Chondrocyte (in vitro differentiated cells): ENCODE measurements around the gene DNAJB2. TPM values are rescaled to one million over a fixed set of nuclear protein-coding genes. Genes with fewer than 3 reads are reported as not detected.

Experiments used
- DNase-seq: peaks from one replicate; pipeline ENCODE4 v3.0.0; 2021; ENCODE audit warnings: mixed read lengths, low spot score
- H3K27ac Mint-ChIP-seq: one replicate; pipeline ENCODE4 v1.8.0; 2021; ENCODE audit warnings: mild to moderate bottlenecking, moderate library complexity, mixed read lengths; ENCODE audit not compliant: unreplicated experiment
- H3K27me3 Mint-ChIP-seq: 2 replicates; pipeline ENCODE4 v1.8.0; 2021; ENCODE audit warnings: low read depth, mixed read lengths
- H3K36me3 Mint-ChIP-seq: 2 replicates; pipeline ENCODE4 v1.8.0; 2021; ENCODE audit warnings: low read depth, mixed read lengths
- H3K4me1 Mint-ChIP-seq: 2 replicates; pipeline ENCODE4 v1.8.0; 2021; ENCODE audit warnings: low read depth, mild to moderate bottlenecking, mixed read lengths
- H3K4me3 Mint-ChIP-seq: one replicate; pipeline ENCODE4 v1.8.0; 2021; ENCODE audit warnings: mild to moderate bottlenecking, moderate library complexity, mixed read lengths; ENCODE audit not compliant: unreplicated experiment
- H3K9me3 Mint-ChIP-seq: 2 replicates; pipeline ENCODE4 v1.8.0; 2021; ENCODE audit warnings: low read depth, mixed read lengths
- CTCF ChIP-seq: fragments of 200-600 bp; sonication (generic); IDR thresholded peaks from 2 replicates; pipeline ENCODE4 v1.5.0; 2021; ENCODE audit warnings: antibody characterized with exemption, mild to moderate bottlenecking, moderate library complexity
- total RNA-seq: library from RNA; stranded (reverse); gene quantifications from 3 replicates; pipeline ENCODE4 v1.2.1, GENCODE V29; 2021

DNAJB2 gene
- total RNA-seq, 1 donor from 2014 or later: 55.6 TPM

- TF ChIP-seq CTCF: no peak
- Mint-ChIP-seq H3K9me3 (no peaks in the 10 kb centered on the region), H3K4me1 (peaks cover 4% of the 10 kb centered on the region), H3K4me3 (no peak overlapping the region), H3K27ac (no peak overlapping the region), H3K27me3 (peaks cover 2% of the 10 kb centered on the region), H3K36me3 (peaks cover 2% of the 10 kb centered on the region)
- no peak for DNase-seq
These were observed 12.9 kb upstream of the DNAJB2 start for GRCh38 chr2:219266232-219266631.

- Mint-ChIP-seq H3K36me3 (peaks cover 2% of the 10 kb centered on the region), H3K27ac (no peak overlapping the region), H3K4me3 (no peak overlapping the region), H3K4me1 (peaks cover 4% of the 10 kb centered on the region), H3K27me3 (peaks cover under 1% of the 10 kb centered on the region), H3K9me3 (no peaks in the 10 kb centered on the region)
- no peak for TF ChIP-seq CTCF
- DNase-seq: no peak
These were observed 12.3 kb upstream of the DNAJB2 start for GRCh38 chr2:219266886-219267285.

GRCh38 chr2:219268294-219268693 lies 10.9 kb upstream of the DNAJB2 start:
- DNase-seq: peak; percentile 10
- no peak for TF ChIP-seq CTCF
- H3K4me1 Mint-ChIP-seq: peaks cover 4% of the 10 kb centered on the region
- no peak overlapping the region for H3K27ac Mint-ChIP-seq
- no peaks in the 10 kb centered on the region for H3K27me3 Mint-ChIP-seq
- H3K4me3 Mint-ChIP-seq: no peak overlapping the region
- H3K36me3 Mint-ChIP-seq: no peaks in the 10 kb centered on the region
- H3K9me3 Mint-ChIP-seq: no peaks in the 10 kb centered on the region

- Mint-ChIP-seq H3K4me1 (peaks cover 17% of the 10 kb centered on the region), H3K36me3 (no peaks in the 10 kb centered on the region), H3K4me3 (no peak overlapping the region), H3K27me3 (no peaks in the 10 kb centered on the region), H3K27ac (no peak overlapping the region), H3K9me3 (no peaks in the 10 kb centered on the region)
- DNase-seq: peak; percentile 60
- TF ChIP-seq CTCF: no peak
These were observed 9.7 kb upstream of the DNAJB2 start for GRCh38 chr2:219269362-219270054.

- Mint-ChIP-seq H3K4me1 (peaks cover 22% of the 10 kb centered on the region), H3K27me3 (no peaks in the 10 kb centered on the region), H3K9me3 (no peaks in the 10 kb centered on the region), H3K27ac (no peak overlapping the region), H3K4me3 (no peak overlapping the region), H3K36me3 (no peaks in the 10 kb centered on the region)
- TF ChIP-seq CTCF: no peak
- peak; percentile 53 for DNase-seq
These were observed 9.2 kb upstream of the DNAJB2 start for GRCh38 chr2:219270055-219270372.
